ENCODE data around the gene ZSWIM4.

DNA sequence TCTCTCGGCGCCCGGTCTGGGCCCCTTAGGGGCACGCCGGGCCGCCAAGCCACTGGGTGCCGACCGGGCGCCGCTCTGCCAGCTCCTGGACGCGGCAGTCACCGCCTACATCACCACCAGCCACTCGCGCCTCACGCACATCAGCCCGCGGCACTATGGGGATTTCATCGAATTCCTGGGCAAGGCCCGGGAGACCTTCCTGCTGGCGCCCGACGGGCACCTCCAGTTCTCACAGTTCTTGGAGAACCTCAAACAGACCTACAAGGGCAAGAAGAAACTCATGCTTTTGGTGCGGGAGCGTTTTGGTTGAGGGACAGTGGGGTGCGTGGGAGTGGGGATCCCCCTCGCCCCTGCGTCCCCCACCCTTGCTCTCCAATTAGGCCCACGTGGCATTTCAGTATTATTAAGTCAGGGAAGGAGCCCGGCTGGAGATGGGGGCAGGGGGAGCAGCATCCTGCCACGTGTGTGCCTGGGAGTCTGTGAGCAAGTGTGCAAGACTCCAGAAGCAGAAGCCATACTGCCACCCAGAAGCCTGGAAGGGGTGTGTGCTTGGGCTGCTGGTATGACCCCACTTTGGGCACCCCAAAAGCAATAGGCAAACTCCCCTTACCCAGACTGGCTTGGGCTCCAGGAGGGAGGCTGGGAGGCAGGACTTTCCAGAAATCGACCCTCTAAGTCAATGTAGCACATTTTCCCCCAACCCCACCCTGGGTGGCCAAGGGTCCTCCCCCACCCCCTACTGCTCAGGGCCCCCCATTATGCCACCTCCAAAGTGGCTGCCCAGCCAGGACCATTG, 35.7 kb downstream of the ZSWIM4 start:
- TF ChIP-seq, protein P1, sequence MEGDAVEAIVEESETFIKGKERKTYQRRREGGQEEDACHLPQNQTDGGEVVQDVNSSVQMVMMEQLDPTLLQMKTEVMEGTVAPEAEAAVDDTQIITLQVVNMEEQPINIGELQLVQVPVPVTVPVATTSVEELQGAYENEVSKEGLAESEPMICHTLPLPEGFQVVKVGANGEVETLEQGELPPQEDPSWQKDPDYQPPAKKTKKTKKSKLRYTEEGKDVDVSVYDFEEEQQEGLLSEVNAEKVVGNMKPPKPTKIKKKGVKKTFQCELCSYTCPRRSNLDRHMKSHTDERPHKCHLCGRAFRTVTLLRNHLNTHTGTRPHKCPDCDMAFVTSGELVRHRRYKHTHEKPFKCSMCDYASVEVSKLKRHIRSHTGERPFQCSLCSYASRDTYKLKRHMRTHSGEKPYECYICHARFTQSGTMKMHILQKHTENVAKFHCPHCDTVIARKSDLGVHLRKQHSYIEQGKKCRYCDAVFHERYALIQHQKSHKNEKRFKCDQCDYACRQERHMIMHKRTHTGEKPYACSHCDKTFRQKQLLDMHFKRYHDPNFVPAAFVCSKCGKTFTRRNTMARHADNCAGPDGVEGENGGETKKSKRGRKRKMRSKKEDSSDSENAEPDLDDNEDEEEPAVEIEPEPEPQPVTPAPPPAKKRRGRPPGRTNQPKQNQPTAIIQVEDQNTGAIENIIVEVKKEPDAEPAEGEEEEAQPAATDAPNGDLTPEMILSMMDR (conservative IDR thresholded peaks at IDR 0.05; ENCODE audit: low read depth, low read length), result no peak
- no peak for TF ChIP-seq EZH2 (IDR thresholded peaks at IDR 0.05; ENCODE audit: borderline replicate concordance, low read depth, low read length, poor library complexity, severe bottlenecking)
